ENCODE data around the gene BTG1.
A peak's percentile ranks its signal among the peaks of the same experiment; 100 is the strongest.
"Not testable (repeated sequence)": the region's sequence is repeated elsewhere in the genome, so short reads cannot be mapped to it uniquely, and the experiment has no call there.

BTG1 gene

GRCh38 chr12:92149563-92149962 is 3.9 kb upstream of the BTG1 start:
- no peak for DNase-seq (ENCODE audit: low read depth in 3 of 3)

GRCh38 chr12:92147491-92147890 is 1.8 kb upstream of the BTG1 start:
- DNase-seq (ENCODE audit: low read depth in 3 of 3): no peak

- DNase-seq (ENCODE audit: low read depth in 3 of 3): no peak
Observed at GRCh38 chr12:92146497-92147224, 1.0 kb upstream of the BTG1 start.

GRCh38 chr12:92145481-92145730 is 240 bp downstream of the BTG1 start:
- DNase-seq (ENCODE audit: low read depth in 3 of 3): no peak

GRCh38 chr12:92144631-92145480 is 790 bp downstream of the BTG1 start:
- DNase-seq (ENCODE audit: low read depth in 3 of 3): peak; percentile 26 to 40 (median 38)

GRCh38 chr12:92143686-92144630 is 1.7 kb downstream of the BTG1 start:
- peak; percentile 18 to 60 (median 51) for DNase-seq (ENCODE audit: low read depth in 3 of 3)

GRCh38 chr12:92143258-92143657 is 2.4 kb downstream of the BTG1 start:
- no peak for DNase-seq (ENCODE audit: low read depth in 3 of 3)

- no peak for DNase-seq (ENCODE audit: low read depth in 3 of 3)
Observed at GRCh38 chr12:92142251-92142926, 3.3 kb downstream of the BTG1 start.

- no peak for DNase-seq (ENCODE audit: low read depth in 3 of 3)
Observed at GRCh38 chr12:92141591-92142121, 4.0 kb downstream of the BTG1 start.

GRCh38 chr12:92140896-92141536 is 4.6 kb downstream of the BTG1 start:
- DNase-seq (ENCODE audit: low read depth in 3 of 3): no peak

- DNase-seq (ENCODE audit: low read depth in 3 of 3): no peak
Observed at GRCh38 chr12:92140156-92140555, 5.5 kb downstream of the BTG1 start.

- no peak for DNase-seq (ENCODE audit: low read depth in 3 of 3)
Observed at GRCh38 chr12:92139634-92140150, 6.0 kb downstream of the BTG1 start.

GRCh38 chr12:92138626-92139025 is 7.0 kb downstream of the BTG1 start:
- DNase-seq (ENCODE audit: low read depth in 3 of 3): no peak

GRCh38 chr12:92138144-92138543 is 7.5 kb downstream of the BTG1 start:
- DNase-seq (ENCODE audit: low read depth in 3 of 3): no peak

GRCh38 chr12:92136965-92137721 is 8.5 kb downstream of the BTG1 start:
- DNase-seq (ENCODE audit: low read depth in 3 of 3): no peak

GRCh38 chr12:92136026-92136730 is 9.5 kb downstream of the BTG1 start:
- no peak for DNase-seq (ENCODE audit: low read depth in 3 of 3)

- DNase-seq (ENCODE audit: low read depth in 3 of 3): not testable (repeated sequence)
Observed at GRCh38 chr12:92135541-92135940, 10.1 kb downstream of the BTG1 start.

- DNase-seq (ENCODE audit: low read depth in 3 of 3): no peak
Observed at GRCh38 chr12:92134638-92135274, 10.9 kb downstream of the BTG1 start.
